IPS-18a (cell line): ENCODE measurements around the gene KLF2.
"Not testable (repeated sequence)": the region's sequence is repeated elsewhere in the genome, so short reads cannot be mapped to it uniquely, and the experiment has no call there.

Experiments
- H3K27ac ChIP-seq: one replicate; pipeline ENCODE4 v1.5.1; 2013; ENCODE audit warnings: low read length
- H3K27me3 ChIP-seq: one replicate; pipeline ENCODE4 v1.6.1; 2013; ENCODE audit warnings: mild to moderate bottlenecking, low read length; ENCODE audit not compliant: control insufficient read depth, insufficient read depth
- H3K36me3 ChIP-seq: one replicate; pipeline ENCODE4 v1.6.1; 2013; ENCODE audit warnings: low read depth, low read length; ENCODE audit not compliant: control insufficient read depth
- H3K4me1 ChIP-seq: one replicate; pipeline ENCODE4 v1.6.1; 2013; ENCODE audit warnings: low read depth, low read length; ENCODE audit not compliant: control insufficient read depth
- H3K4me3 ChIP-seq: one replicate; pipeline ENCODE4 v1.5.1; 2013; ENCODE audit warnings: low read length
- H3K9ac ChIP-seq: one replicate; pipeline ENCODE4 v1.6.1; 2013; ENCODE audit warnings: mild to moderate bottlenecking, low read length, moderate library complexity
- H3K9me3 ChIP-seq: one replicate; pipeline ENCODE4 v1.6.1; 2013; ENCODE audit warnings: low read depth, low read length; ENCODE audit not compliant: control insufficient read depth

Gene KLF2

DNA sequence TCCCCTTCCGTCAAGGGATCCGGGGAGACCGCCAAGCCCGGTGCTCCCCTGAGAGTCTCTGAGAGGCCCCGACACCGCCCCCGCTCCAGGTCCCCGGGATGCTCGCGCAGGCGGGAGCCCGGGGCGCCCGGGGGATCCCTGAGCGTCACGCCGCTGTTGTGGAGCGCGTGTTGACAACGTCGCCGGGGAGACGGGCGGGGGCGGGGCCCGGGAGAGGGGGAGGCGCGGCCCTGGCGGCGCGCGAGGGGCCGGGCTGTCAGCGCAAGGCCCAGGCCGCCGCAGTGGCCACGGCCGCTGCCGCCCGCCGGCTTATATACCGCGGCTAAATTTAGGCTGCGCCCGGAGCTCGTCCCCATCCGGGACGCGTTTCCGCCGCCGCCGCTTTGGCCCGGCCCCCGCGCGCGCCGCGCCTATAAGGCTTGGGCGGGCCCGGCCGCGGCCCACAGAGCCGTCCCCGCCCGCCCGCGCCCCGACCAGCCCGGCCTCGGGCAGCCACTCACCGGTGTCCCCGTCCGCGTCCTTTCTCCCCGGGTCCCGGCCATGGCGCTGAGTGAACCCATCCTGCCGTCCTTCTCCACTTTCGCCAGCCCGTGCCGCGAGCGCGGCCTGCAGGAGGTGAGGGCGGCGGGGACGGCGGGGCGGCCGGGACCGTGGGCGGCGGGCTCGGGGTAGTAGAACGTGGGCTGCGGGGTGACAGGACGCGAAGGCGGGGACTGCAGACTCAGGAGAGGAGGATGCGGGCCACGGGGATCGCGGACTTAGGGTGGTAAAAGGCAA lies at the start of gene KLF2:
TSS of gene KLF2 (plus strand) at position 443 of the 777 bp plus-strand sequence. CDS start at position 541, 98 bp downstream.
- H3K4me1 ChIP-seq: peaks cover 4% of the 10 kb centered on the region
- no peak within 1 kb of the TSS for H3K27ac ChIP-seq
- peak within 1 kb of the TSS; percentile 60 for H3K9ac ChIP-seq
- peaks cover 75% of the 10 kb centered on the region for H3K27me3 ChIP-seq
- H3K4me3 ChIP-seq: peak within 1 kb of the TSS; percentile 47
- H3K36me3 ChIP-seq: no peaks in the 10 kb centered on the region
- H3K9me3 ChIP-seq: no peaks in the 10 kb centered on the region

DNA sequence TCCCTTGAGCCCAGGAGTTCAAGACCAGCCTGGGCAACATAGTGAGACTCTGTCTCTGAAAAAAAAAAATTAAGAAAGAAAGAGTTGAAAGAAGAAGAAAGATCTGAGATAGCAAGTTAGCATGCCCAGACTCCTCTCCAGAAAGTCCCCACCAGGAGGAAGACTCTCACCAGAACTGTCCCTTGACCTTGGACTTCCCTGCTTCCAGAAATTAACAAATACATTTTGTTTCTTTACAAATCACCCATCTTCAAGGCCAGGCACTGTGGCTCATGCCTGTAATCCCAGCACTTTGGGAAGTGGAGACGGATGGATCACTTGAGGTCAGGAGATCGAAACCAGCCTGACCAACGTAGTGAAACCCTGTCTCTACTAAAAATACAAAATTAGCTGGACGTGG lies 44.3 kb upstream of the KLF2 start:
- H3K9ac ChIP-seq: no peak overlapping the region
- H3K36me3 ChIP-seq: no peaks in the 10 kb centered on the region
- no peaks in the 10 kb centered on the region for H3K9me3 ChIP-seq
- H3K27ac ChIP-seq: no peak overlapping the region
- no peaks in the 10 kb centered on the region for H3K4me1 ChIP-seq
- no peaks in the 10 kb centered on the region for H3K27me3 ChIP-seq
- no peak overlapping the region for H3K4me3 ChIP-seq

DNA sequence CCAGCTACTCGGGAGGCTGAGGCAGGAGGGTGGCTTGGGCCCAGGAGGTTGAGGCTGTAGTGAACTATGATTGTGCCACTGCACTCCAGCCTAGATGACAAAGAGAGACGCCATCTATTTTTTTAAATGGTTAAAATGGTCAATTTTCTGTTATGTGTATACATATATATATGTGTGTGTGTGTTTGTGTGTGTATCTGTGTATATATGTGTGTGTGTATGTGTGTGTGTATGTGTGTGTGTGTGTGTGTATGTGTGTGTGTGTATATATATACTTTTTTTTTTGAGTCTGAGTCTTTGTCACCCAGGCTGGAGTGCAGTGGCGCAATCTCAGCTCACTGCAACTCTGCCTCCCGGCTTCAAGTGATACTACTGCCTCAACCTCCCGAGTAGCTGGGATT lies 42.9 kb upstream of the KLF2 start:
- Histone ChIP-seq H3K36me3 (no peaks in the 10 kb centered on the region), H3K9me3 (no peaks in the 10 kb centered on the region), H3K4me1 (no peaks in the 10 kb centered on the region), H3K4me3 (no peak overlapping the region), H3K27me3 (no peaks in the 10 kb centered on the region), H3K27ac (no peak overlapping the region), H3K9ac (no peak overlapping the region)

DNA sequence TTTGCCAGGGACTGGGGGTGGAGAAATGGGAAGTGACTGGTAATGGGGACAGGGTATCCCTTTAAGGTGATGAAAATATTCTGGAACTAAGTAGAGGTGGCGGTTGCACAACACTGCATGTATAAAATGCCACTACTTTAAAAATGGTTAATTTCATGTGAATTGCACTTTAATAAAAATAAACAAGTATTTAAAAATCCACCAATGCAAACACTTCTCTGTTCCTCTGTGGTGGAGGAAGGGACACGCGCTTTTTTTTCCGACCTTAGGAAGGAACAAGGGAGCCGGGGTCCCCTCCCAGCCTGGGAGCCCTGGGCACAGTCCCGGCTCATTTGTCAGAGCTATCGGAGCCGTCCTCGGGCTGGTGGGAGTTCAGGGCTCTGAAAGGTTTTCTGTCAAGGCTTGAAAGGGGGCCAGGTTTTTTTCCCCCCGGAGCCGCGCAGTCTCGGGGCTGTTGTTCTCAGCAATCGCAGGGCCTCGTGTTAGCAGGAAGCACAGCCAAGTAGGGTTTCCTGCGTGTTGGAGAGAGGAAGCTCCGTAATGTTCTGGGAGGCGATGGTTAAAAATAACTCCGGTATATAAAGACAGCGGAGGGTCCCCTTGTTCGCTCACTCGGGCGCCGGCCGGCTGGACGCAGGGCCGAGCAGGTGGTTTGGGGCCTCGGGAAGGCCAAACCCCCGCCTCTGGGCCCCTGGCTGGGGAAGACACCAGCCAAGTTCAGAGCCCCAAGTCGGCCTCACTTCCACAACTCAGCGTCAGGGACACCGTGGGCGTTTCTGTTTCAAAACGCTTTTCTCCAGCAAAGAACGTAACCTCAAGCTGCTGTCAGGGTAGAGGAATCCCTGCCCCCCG lies 41.2 kb upstream of the KLF2 start:
- no peaks in the 10 kb centered on the region for H3K27me3 ChIP-seq

DNA sequence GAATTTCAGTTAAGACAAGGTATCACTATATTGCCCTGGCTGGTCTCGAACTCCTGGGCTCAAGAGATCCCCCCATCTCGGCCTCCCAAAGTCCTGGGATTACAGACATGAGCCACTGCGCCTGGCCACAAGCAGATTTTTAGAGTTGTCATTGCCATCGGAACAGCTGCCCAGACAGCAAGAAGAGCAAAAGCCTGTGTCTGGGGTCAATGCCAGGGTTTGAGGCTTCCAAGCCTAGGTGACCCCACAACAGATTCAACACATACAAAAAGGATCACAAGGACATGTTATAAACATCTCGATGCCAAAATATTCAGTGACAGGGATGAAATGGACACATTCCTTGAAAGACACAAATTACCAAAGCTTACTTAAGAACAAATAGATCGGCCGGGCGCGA lies 40.1 kb upstream of the KLF2 start:
- H3K4me1 ChIP-seq: no peaks in the 10 kb centered on the region
- no peak overlapping the region for H3K27ac ChIP-seq
- no peaks in the 10 kb centered on the region for H3K27me3 ChIP-seq

More for the DNA sequence above, 41.2 kb upstream of the KLF2 start:
- Histone ChIP-seq H3K4me1 (no peaks in the 10 kb centered on the region), H3K9ac (no peak overlapping the region), H3K9me3 (no peaks in the 10 kb centered on the region), H3K36me3 (no peaks in the 10 kb centered on the region), H3K27ac (no peak overlapping the region), H3K4me3 (no peak overlapping the region)

DNA sequence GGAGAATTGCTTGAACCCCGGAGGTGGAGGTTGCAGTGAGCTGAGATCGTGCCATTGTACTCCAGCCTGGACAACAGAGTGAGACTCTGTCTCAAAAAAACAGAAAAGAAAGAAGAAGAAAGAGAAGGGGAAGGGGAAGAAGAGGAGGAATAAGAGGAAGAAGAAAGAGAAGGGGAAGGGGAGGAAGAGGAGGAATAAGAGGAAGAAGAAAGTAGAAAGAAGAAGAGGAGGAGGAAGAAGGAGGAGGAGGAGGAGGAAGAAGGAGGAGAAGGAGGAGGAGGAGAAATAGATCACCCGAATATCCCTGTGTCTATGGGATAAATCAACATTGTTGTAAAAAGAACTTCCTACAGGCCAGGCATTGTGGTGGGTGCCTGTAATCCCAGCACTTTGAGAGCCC lies 39.5 kb upstream of the KLF2 start:
- H3K4me3 ChIP-seq, H3K36me3 ChIP-seq, H3K27ac ChIP-seq, H3K27me3 ChIP-seq, H3K9me3 ChIP-seq, H3K4me1 ChIP-seq, H3K9ac ChIP-seq: not testable (repeated sequence)

More for the DNA sequence above, 40.1 kb upstream of the KLF2 start:
- no peak overlapping the region for H3K4me3 ChIP-seq
- H3K9me3 ChIP-seq: no peaks in the 10 kb centered on the region
- H3K36me3 ChIP-seq: no peaks in the 10 kb centered on the region
- H3K9ac ChIP-seq: no peak overlapping the region

DNA sequence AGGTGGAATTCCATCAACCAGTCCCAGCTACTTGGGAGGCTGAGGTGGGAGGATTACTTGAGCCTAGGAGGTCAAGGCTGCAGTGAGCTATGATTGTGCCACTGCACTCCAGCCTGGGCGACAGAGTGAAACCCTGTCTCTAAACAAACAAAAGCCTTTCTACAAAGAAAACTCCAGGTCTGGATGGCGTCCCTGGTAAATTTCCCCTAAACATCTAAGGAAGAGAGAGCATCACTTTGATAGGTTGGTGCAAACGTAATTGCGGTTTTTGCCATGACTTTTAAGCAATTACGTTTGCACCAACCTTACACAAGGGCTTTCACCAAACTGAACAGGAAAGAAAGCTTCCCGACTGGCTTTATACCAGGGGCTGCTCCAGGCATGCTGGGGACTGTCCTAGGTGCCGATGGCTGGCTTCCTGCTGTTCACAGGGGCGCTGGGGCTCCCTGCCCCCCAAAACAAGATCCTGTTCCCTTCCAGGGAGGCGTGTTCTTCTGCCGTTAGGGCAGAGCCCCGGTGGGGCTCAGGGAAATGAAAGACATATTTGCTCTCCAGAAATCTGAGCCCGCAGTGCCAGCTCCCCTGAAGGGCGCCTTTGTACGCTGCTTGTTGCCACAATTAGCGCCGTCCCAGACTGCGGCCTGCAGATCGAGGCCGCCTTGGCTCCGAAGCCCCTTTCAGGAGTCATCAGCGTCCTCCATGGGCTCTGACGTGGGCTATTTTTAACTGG lies 38.7 kb upstream of the KLF2 start:
- no peak overlapping the region for H3K4me3 ChIP-seq
- no peak overlapping the region for H3K27ac ChIP-seq
- H3K9ac ChIP-seq: no peak overlapping the region
- H3K36me3 ChIP-seq: no peaks in the 10 kb centered on the region
- no peaks in the 10 kb centered on the region for H3K4me1 ChIP-seq
- H3K27me3 ChIP-seq: no peaks in the 10 kb centered on the region
- no peaks in the 10 kb centered on the region for H3K9me3 ChIP-seq

DNA sequence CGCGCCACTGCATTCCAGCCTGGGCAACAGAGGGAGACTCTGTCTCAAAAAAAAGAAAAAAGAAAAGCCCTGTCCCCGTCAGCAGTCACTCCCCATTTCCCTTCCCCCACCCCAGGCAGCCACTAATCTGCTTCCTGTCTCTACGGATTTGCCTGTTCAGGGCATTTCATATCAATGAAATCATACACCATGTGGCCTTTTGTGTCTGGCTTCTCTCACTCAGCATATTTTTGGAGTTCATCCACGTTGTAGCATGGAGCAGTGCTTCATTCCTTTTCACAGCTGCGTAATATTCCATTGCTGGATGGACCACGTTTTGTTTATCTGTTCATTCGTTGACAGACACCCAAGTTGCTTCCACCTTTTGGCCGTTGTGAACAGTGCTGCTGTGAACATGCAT lies 36.1 kb upstream of the KLF2 start:
- Histone ChIP-seq H3K4me3 (no peak overlapping the region), H3K27ac (no peak overlapping the region), H3K27me3 (no peaks in the 10 kb centered on the region), H3K4me1 (no peaks in the 10 kb centered on the region), H3K36me3 (no peaks in the 10 kb centered on the region), H3K9ac (no peak overlapping the region), H3K9me3 (no peaks in the 10 kb centered on the region)

DNA sequence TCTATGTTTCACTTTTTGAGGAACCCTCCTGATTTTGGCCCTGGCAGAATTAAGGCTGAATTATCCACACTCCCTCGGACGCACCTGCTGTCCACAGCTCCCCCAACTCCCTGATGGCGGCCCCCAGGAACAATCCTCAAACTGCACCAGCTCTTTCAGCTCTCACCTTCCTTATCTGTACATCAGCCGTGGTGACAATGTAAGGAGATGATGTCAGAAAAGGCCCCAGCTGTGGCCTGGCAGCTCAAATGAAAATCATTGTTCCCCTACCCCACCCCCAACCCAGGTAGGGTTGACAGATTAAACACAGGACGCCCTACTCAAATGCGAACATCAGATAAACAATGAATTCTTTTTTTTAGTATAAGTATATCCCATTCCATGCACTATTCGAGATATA lies 35.0 kb upstream of the KLF2 start:
- Histone ChIP-seq H3K4me1 (no peaks in the 10 kb centered on the region), H3K4me3 (no peak overlapping the region), H3K27ac (no peak overlapping the region), H3K9me3 (no peaks in the 10 kb centered on the region), H3K9ac (no peak overlapping the region), H3K36me3 (no peaks in the 10 kb centered on the region), H3K27me3 (no peaks in the 10 kb centered on the region)

DNA sequence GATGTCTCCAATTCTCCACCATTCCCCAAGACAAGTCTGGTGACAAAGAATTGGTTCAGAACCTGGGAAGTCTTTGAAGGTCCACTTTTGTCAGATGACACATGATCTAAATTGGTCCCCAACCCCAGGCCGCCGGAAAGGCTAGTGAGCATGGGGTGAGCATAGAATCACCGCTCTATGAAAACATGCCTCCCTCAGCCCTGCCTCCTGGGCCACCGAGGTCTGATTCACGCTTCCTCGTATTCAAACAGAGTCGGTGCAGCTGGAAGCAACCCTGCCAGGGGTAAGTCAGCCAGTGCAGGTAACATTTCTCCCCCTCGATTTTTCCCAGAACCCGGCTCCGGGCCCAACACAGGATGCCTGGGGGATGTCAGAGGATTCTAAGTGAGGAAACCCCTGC lies 33.9 kb upstream of the KLF2 start:
- Histone ChIP-seq H3K4me3 (no peak overlapping the region), H3K9me3 (no peaks in the 10 kb centered on the region), H3K27ac (no peak overlapping the region), H3K27me3 (no peaks in the 10 kb centered on the region), H3K9ac (no peak overlapping the region), H3K36me3 (no peaks in the 10 kb centered on the region), H3K4me1 (no peaks in the 10 kb centered on the region)
